Choroid plexus epithelial cell (primary cell): ENCODE results near the gene SCN3B.

Experiments
- DNase-seq: peaks from one replicate; pipeline ENCODE4 v3.0.0-alpha.2; 2010; ENCODE audit warnings: low read depth
- H3K4me3 ChIP-seq: 2 replicates; pipeline ENCODE4 v1.5.1; 2011; ENCODE audit warnings: low read depth, mild to moderate bottlenecking, control low read depth, low read length, moderate library complexity
- CTCF ChIP-seq: conservative IDR thresholded peaks from 2 replicates; pipeline ENCODE4 v1.5.1; 2011; ENCODE audit warnings: low read depth, mild to moderate bottlenecking, control low read depth, inconsistent platforms, low read length, moderate library complexity

Gene SCN3B

GRCh38 chr11:123581651-123582399 lies 72.6 kb downstream of the SCN3B start:
- no peak overlapping the region for H3K4me3 ChIP-seq
- DNase-seq, result no peak
- TF ChIP-seq CTCF, result no peak

GRCh38 chr11:123580557-123581275 lies 73.7 kb downstream of the SCN3B start:
- peak; percentile 94 for TF ChIP-seq CTCF
- peak; percentile 63 for DNase-seq

GRCh38 chr11:123580137-123580536 lies 74.3 kb downstream of the SCN3B start:
- no peak for DNase-seq
- TF ChIP-seq CTCF, result no peak
- no peak overlapping the region for H3K4me3 ChIP-seq

More at GRCh38 chr11:123580557-123581275, 73.7 kb downstream of the SCN3B start:
- H3K4me3 ChIP-seq, result no peak overlapping the region

- DNase-seq, result no peak
- no peak for TF ChIP-seq CTCF
- no peak overlapping the region for H3K4me3 ChIP-seq
Observed at GRCh38 chr11:123579482-123579812, 75.0 kb downstream of the SCN3B start.
